HG02943 (cell line): ENCODE results near the gene RNF144A.
"Not testable (repeated sequence)": the region's sequence is repeated elsewhere in the genome, so short reads cannot be mapped to it uniquely, and the experiment has no call there.

ENCODE experiments used
- ATAC-seq: cut with Tn5 transposase; IDR thresholded peaks from one replicate; pipeline ENCODE4 v1.9.1; 2021; ENCODE audit warnings: mild to moderate bottlenecking, low read depth, moderate library complexity; ENCODE audit not compliant: unreplicated experiment

Gene RNF144A, protein sequence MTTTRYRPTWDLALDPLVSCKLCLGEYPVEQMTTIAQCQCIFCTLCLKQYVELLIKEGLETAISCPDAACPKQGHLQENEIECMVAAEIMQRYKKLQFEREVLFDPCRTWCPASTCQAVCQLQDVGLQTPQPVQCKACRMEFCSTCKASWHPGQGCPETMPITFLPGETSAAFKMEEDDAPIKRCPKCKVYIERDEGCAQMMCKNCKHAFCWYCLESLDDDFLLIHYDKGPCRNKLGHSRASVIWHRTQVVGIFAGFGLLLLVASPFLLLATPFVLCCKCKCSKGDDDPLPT

DNA sequence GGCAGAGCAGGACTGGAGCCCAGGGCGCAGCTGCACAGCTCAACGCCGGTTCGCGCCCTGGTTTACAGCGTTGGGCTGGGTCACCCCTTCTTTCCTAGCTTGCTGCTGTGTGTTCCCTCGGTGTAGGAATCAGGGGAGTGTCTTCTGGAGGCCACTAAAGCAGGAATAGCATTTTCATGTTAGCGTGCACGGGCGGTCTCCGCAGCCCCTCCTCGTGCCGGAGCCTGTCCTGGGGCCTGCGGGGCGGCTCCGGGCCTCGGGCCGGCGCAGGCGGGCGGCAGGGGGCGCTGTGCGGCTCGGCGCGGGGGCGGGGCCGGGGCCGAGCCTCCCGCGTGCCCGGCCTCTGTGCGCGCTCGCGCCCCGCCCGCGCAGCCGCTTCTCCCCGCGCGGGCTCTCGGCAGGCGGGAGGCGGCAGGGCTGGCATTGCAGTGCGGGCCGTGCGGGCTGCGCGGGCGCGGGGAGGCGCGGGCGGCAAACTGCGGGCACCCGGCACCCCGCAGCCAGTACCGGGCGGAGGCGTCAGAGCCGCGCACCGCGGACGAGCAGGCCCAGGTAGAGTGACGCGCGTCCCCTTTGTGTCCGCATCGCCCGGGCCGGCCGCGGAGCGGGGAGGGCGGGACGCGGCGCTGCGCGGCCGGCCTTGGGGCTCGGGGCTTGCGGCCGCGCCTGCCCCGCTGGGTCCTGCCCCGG, at the start of gene RNF144A:
Gene RNF144A (plus strand): TSS at position 342 of the 690 bp plus-strand sequence. CDS start 79,515 bp downstream, outside the sequence.
- peak; percentile 81 for ATAC-seq

DNA sequence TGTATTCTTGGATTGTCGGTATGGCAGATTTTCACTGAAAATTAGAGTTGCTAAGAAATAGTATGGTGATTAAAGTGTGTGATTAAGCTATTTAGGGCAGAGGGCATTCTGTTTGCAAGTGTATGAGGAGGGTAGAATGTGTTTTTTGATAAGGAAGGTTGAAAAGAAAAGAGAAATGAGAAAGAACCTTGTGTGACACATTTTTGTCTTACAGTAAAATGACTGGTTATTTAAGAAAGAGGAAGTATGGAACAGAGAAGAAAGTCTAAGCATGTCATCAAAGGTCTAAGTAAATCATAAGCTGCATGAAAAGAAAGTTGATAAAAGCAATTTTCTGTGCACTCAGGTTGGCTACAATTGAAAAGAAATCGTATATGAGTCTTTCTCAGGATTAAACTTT, 44.8 kb upstream of the RNF144A start:
- ATAC-seq: no peak

DNA sequence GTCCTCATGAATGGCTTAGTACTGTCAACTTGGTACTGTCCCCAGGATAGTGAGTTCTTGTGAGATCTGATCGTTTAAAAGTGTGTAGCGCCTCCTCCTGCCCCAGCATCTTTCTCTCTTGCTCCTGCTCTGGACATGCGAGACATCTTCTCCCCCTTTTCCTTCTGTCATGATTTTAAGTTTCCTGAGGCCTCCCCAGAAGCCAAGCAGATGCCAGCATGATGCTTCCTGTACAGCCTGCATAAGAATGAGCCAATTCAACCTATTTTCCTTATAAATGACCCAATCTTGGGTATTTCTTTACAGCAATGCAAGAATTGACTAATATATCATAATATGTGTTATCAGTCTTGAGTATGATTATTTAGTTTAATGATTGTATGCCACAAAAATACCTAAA, 43.2 kb upstream of the RNF144A start:
- no peak for ATAC-seq

DNA sequence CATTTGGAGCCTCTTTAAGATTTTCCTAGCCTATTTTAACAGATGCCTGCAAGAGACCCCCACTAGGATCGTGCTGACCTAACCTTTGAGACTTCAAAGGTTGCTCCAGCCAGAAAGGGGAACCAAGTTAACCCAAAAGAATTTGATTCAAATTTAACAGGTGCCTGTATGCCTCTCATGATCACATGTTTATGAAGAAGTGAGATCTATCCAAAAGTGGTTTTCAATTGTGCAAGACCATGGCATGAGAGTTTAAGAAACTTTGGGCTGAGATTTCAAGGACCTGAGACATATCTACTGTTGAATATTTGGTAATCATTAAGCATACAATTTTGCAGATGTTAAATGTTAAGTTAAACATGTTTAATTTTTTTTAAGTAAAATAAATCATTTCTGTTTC, 40.9 kb upstream of the RNF144A start:
- ATAC-seq: no peak

DNA sequence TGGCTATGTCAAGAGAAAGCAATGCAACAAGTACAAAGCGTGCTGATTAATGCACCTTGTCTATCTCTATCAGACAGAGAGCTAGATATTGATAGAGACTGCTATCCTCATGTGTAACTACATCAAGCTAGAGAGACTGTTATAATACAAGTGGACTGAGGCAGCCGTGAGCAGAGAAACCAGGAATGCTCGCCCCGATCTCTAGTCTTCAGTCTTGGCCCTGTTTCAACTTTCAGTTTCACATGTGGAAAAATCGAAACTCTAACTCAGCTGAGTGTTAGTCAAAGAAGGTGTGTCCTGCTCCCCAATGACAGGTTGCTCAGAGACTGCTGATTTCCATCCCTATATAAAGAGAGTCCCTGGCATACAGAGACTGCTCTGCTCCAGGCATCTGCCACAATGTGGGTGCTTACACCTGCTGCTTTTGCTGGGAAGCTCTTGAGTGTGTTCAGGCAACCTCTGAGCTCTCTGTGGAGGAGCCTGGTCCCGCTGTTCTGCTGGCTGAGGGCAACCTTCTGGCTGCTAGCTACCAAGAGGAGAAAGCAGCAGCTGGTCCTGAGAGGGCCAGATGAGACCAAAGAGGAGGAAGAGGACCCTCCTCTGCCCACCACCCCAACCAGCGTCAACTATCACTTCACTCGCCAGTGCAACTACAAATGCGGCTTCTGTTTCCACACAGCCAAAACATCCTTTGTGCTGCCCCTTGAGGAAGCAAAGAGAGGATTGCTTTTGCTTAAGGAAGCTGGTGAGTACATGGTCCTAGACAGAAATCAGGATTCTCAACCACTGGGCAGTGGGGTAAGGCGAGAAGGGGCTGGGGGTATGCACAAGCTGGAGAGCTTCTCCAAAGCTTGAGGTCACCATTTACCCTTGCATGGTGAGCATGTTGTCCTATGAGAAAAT, 39.6 kb upstream of the RNF144A start, which contains the start of gene RSAD2:
Gene RSAD2 (plus strand): TSS at position 376 of the 903 bp plus-strand sequence. CDS start 24 bp downstream, at position 400.
- peak; percentile 70 for ATAC-seq

DNA sequence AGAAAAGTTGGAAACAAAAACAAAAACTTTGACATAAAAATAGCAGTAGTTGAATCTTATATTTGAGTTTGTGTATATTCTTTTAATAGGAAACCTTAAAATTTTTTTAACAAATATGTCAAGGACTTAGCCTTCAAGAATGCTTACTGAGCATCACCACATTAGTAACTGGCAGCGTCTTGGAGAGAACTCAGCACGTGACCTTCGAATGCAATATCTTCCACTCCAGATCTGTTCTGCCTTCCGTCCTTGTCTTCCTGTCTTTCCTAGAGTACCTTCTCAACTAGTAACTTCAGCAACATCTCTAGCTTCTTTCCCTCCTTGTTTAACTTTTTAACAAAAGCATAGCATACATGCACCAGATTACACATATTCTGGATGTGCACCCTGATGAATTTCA, 38.7 kb upstream of the RNF144A start:
- no peak for ATAC-seq

DNA sequence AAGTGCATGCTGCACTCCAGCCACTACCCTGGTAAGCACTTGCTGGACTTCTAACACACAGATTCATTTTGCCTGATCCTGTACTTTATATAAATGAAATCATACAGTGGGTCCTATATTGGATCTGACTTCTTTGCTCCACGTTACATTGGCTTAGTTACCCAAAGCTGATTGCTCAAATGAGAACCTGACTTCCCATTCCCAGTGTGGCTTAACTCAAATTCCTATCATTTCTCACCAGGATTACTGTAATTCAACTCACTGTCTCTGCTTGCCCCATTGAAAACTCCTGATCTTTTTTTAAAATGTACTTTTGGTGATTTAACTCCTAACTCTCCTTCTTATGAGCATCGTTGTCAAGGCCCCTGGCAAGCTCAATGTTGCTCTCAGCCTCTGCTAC, 38.2 kb upstream of the RNF144A start:
- no peak for ATAC-seq

DNA sequence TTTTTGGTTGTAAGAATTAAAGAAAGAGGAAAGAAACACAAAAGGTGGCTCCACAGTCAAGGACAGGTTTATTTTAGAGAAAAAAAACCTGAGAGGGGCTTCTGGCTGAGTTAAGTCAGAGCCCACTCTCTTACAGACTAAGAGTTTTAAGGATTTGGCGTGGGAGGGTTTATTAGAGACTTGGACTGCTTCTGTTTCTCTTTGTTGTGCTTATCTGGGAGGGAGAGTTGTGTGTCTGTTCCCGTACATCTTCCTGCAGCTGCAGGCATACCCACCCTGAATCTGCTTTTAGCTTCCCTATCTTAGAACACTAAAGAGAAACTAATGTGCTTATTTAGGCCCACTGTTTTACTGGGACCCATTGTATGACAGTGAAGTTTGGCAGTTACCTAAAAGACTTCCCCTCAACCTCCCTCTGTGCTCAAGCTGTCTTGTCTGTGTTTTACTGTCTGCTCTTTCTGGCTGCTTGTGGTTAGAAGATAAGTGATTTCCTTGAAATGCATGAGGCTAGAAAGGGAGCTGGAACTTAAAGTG, 36.9 kb upstream of the RNF144A start:
- no peak for ATAC-seq

DNA sequence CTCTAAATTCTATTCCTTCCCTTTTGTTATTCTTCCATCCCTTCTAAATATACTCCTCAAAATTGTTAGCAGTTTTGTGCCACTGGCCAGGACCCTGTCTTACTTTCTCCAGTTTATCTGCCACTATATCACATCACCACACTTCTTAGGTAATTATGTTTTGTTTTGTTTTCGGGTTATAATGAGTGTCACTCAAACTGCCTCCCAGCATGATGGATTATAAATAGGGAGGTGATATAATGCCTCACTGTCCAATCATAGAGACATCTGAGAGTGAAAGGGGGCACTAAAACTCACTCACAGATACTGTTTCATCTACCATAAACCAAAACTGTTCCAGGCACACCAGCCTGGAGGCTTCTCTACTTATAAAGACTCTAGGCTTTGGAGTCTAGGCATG, 36.2 kb upstream of the RNF144A start:
- no peak for ATAC-seq

DNA sequence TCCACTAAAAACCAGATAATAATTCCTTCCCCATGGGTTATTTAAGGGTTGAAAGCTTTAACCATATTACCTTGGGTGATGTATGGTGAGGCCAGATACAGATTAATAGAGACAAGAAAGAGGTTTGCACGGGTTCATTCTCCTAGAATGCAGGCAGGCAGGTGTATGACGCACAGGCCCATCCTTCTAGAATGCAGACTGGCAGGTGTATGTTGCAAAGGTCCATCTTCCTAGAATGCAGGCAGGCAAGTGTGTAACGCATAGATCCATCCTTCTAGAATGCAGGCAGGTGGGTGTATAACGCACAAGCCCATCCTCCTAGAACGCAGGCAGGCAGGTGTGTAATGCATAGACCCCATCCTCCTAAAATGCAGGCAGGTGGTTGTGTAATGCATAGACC, 35.7 kb upstream of the RNF144A start:
- ATAC-seq: no peak

DNA sequence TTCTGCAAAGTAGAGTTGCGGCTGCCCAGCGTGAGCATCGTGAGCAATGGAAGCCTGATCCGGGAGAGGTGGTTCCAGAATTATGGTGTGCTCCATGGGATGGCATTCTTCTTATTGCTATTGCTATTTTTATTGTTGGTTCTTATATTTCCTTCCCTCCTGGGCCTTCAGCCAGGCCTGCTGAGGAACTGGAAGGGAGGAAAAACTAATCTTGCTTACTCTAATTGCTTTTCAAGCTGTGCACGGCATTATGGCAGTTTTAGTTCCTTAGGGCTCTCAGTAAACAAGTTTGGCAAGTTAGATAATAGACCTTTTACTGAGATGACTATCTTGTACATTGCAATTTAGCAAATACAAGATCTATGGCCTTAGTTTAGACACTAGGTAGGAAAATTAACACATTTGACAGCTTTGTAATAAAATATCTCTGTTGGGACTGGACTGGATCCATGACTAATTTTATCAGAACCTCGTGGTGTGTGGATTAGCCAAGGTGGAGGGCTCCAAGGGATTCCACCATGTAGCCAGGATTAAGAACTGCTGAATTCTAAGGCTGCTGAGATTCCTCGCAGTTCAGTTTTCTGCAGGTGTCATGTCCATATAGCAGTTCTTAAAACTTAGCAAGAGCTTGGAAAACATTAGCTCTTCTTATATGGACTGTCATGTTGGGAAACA, 33.6 kb upstream of the RNF144A start:
- ATAC-seq: no peak

DNA sequence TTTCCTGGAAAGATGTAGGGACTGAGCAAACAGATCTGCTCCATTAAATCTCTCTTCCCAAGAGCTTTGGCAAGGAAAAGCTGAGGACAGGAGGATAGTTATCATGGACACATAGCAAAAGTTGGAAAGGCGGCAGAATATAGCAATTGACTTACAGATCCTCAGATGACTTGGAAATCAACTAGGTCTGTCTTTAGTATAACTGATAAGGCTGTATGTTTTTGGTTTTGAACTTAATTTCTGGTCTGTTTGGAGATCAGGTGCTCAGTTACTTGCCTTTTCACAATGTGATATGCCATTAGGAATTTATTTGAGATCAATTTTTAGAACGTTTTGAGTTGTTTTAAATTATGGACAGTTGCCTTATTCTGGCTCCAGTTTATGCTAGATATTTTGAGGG, 31.7 kb upstream of the RNF144A start:
- no peak for ATAC-seq

DNA sequence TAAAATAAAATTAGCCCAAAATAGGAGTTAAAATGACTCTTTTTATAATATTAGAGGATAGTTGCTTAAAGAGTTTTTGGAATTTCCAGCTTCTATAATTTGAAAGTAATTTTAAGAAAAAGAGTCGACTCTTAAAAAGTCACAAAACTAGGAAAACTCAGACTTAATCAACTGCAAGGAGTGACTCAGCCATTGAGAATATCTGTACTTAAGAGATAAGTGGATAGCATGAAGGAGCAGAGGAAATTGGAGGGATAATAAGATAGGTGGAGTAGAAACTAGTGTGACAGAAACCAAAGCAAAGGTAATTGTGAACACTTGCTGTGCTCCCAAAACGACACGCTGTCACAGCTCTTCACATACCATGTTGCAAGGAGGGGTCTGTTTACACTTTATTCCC, 31.2 kb upstream of the RNF144A start:
- ATAC-seq: no peak

DNA sequence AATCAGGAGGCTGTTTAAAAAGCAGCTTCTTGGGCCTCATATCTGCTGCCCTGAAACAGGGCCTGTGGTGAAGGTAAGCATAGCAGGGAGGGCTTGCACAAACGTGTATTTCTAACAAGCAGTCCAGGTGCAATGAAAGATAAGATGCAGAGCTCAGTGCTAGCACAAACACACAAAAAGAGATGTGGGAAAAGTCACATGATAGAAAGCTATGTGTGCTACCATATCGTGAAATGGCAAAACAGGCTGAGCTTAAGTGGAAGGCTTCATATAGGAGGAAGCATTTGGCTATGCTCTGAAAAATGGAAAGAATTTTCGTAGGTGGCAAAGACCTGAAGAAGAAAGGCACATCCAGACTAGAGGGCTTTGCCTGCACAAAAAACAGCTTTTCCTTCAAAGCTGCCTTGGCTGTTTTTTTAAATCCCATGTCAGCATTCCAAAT, 29.4 kb upstream of the RNF144A start:
- ATAC-seq: no peak

DNA sequence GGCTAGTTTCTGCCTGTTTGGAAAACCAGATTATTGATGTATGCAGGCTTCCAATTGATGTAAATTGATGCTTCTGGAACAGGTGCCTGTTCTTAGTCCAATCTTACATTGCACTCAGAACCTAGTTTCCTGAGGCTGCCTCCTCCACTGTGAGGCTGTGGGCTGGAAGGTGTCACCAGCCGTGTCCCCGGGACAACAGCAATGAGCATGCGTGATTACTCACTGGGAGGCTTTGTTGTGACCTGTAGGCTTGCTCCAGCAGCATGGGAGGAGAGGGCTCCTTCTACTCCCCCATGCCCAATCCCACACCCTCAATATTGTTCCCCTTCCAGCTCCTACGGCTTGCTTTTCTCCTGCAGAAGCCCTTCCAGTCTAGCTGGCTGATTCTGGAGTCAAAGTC, 28.5 kb upstream of the RNF144A start:
- ATAC-seq: no peak

DNA sequence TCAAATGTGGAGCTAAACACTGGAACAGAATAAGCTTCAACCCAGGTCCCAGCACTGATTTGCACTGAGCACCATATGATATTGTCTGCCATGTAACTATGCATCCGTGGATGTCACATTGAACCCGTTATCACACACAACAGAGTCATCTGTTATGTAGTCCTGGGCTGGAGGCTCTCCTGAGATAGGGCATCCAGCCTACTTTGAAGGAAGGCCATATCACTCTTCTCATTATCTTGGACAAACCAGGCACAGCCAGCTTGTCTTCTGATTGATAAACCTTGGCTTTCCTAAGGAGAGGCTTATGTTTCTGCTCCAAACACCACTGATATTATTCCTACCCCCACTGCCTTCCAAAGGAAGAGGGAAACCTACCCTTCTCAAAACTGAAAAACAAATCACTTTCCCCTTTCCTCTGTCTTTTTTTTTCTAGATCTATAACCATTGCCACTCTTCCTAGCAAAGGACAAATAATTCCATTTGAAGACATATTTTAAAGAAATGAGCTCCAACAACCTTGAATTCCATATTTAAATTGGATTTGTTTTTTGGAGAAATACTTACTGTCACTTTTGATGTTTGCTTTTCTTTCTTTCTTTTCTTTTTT, 23.2 kb upstream of the RNF144A start:
- no peak for ATAC-seq

DNA sequence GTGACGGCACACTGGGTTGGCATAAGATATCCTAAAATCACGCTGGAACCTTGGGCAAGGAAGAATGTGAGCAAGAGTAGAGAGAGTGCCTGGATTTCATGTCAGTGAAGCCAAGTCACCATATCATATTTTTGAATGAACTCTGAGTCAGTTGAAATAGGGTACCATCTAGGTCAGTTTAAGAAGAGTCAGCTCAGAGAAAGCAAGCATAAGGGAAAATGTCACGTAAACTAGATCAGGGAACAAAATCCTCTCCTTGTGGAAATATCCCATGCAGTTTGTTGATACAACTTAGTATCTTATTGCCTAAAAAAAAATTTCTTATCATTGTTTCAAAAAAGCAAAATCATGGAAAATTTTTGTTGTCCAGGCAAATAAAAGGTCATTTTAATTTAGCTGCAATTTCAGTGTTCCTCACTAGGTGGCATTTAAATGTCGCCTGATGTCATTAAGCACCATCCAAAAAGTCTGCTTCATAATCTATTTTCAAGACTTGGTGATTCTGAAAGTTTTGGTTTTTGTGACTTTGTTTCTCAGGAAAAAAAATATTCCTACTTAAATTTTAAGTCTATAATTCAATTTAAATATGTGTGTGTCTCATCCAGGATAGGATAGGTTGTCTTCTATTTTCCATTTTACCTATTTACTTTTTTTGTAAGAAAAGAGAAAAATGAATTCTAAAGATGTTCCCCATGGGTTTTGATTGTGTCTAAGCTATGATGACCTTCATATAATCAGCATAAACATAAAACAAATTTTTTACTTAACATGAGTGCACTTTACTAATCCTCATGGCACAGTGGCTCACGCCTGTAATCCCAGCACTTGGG, 20.1 kb upstream of the RNF144A start:
- no peak for ATAC-seq

DNA sequence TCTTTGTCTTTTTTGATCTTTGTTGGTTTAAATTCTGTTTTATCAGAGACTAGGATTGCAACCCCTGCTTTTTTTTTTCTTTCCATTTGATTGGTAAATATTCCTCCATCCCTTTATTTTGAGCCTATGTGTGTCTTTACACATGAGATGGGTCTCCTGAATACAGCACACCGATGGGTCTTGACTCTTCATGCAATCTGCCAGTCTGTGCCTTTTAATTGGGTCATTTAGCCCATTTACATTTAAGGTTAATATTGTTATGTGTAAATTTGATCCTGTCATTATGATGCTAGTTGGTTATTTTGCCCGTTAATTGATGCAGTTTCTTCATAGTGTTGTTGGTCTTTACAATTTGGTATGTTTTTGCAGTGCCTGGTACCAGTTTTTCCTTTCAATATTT, 14.6 kb upstream of the RNF144A start:
- ATAC-seq: not testable (repeated sequence)

DNA sequence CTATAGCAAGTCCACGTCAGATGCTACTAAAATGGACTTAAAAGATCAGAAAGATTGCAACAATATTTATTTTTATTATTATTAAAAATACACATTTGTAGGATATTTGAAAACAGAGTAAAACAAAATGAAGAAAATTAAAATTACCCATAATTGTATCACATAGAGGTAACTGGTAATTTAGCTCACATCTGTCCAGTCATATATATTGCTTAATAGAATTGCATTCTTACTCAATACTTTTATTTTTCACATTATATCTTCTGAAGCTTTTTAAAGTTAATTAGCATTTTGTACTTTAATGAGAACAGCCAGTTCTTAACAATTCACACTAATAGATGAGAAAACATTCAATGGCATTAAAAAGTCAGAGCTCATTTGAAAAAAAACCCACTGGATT, 11.5 kb upstream of the RNF144A start:
- no peak for ATAC-seq
